ENCODE results near the gene EVX1. TPM values are rescaled to one million over a fixed set of nuclear protein-coding genes. Genes with fewer than 3 reads are reported as not detected.

Gene EVX1
- total RNA-seq, 1 donor from 2014 or later: not detected

- DNase-seq: no peak
These were observed 8.0 kb downstream of the EVX1 start for GRCh38 chr7:27250557-27251070.

GRCh38 chr7:27251136-27251651 is 8.6 kb downstream of the EVX1 start:
- no peak for DNase-seq

GRCh38 chr7:27251652-27252590 is 9.3 kb downstream of the EVX1 start:
- no peak for DNase-seq

GRCh38 chr7:27254625-27255024 is 12.0 kb downstream of the EVX1 start:
- no peak for DNase-seq

- no peak for DNase-seq
These were observed 17.6 kb downstream of the EVX1 start for GRCh38 chr7:27260211-27260610.

GRCh38 chr7:27262121-27262520 is 19.5 kb downstream of the EVX1 start:
- no peak for DNase-seq

- no peak for DNase-seq
These were observed 21.2 kb downstream of the EVX1 start for GRCh38 chr7:27263781-27264180.

- no peak for DNase-seq
These were observed 26.9 kb downstream of the EVX1 start for GRCh38 chr7:27269455-27269854.

GRCh38 chr7:27271384-27271783 is 28.8 kb downstream of the EVX1 start:
- DNase-seq: no peak

GRCh38 chr7:27277628-27278027 is 35.0 kb downstream of the EVX1 start:
- no peak for DNase-seq

- DNase-seq: no peak
These were observed 41.0 kb downstream of the EVX1 start for GRCh38 chr7:27283558-27283957.

- DNase-seq: no peak
These were observed 52.6 kb downstream of the EVX1 start for GRCh38 chr7:27295236-27295635.

GRCh38 chr7:27297356-27297755 is 54.8 kb downstream of the EVX1 start:
- DNase-seq: no peak

Other genes with a start within 250 kb of the EVX1 start
- 0.68 and 0.84 TPM in 2 replicates for gene HOXA1, start 146.8 kb upstream of the EVX1 start, total RNA-seq
- 0.33 and 0.34 TPM in 2 replicates for gene HOXA2, start 140.1 kb upstream of the EVX1 start, total RNA-seq
- 0.34 and 0.65 TPM in 2 replicates for gene HOXA4, start 112.0 kb upstream of the EVX1 start, total RNA-seq
- gene HOXA5, start 99.1 kb upstream of the EVX1 start, total RNA-seq: 5.6 and 6.1 TPM in 2 replicates
- gene HOXA6, start 95.0 kb upstream of the EVX1 start, total RNA-seq: 2.9 and 8.6 TPM in 2 replicates
- gene HOXA3, start 90.2 kb upstream of the EVX1 start, total RNA-seq: 2.4 and 6.0 TPM in 2 replicates
- gene HOXA7, start 86.1 kb upstream of the EVX1 start, total RNA-seq: 1.4 and 2.9 TPM in 2 replicates
- gene HOXA9, start 77.3 kb upstream of the EVX1 start, total RNA-seq: 9.0 and 11.8 TPM in 2 replicates
- gene HOXA10, start 68.5 kb upstream of the EVX1 start, total RNA-seq: 3.7 and 4.4 TPM in 2 replicates
- under 0.01 and 0.70 TPM in 2 replicates for gene HOXA11, start 57.6 kb upstream of the EVX1 start, total RNA-seq
- gene HOXA13, start 42.7 kb upstream of the EVX1 start, total RNA-seq: under 0.01 TPM in 1 of 2 replicates, not detected in the other

Data from dermis blood vessel endothelial cell (primary cell).